DLD1 (cell line): ENCODE measurements around the gene CTNND1.

Experiments used
- in situ Hi-C: cut with HindIII; loops from 2 replicates; pipeline ENCODE4 v1.10.0; 2017; ENCODE audit warnings: low sequenced_read_pairs

The CTNND1 gene

DNA sequence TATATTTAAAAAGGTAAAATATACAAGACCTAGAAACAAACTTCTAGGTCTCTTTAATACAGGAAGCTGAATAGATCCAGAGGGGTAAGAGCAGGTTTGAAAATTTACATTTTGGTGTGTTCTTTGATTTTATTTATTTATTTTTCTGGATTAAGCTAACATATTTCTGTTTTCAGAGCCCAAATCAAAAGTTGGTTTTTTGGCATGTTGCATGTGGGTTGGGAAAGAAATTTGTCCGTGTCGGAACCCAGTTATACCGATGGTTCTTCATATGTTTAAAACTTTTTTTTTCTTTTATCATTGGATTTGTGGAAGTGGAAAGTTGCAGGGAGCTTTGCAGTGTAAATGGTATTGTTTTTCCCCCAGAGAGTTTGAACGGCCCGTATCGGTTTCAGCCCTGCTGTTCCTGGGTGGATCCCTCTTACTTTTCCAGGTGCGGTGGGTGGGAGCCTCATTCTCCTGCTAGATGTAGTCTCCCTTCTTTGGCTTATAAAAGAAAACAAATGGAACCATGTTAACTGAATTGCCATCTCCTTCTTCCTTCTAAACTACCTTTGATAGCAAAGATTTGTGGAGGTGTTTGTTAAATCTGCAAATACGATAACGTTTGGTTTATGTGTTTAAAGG is 746 bp downstream of the CTNND1 start:
- in situ Hi-C loops: no loop called here

DNA sequence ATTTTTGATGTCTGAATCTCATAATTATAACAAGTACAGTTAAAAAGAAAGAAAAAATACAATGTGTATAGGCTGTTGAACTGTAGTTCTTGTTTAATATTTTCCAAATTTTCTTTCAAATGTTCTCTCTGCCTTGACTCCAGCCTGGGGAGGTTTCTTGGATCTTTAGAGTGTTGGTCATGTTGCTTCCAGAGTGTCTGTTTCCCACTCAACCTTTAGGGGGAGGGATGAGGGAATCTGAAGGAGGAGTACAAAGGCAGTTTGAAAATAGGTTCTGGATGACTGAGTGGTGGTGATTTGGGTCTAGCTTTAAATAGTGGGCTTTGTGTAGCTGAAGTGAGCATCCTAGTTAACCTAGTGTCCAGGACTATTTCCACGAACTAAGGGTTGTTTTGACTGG is 2.0 kb downstream of the CTNND1 start:
- in situ Hi-C loops: no loop called here

DNA sequence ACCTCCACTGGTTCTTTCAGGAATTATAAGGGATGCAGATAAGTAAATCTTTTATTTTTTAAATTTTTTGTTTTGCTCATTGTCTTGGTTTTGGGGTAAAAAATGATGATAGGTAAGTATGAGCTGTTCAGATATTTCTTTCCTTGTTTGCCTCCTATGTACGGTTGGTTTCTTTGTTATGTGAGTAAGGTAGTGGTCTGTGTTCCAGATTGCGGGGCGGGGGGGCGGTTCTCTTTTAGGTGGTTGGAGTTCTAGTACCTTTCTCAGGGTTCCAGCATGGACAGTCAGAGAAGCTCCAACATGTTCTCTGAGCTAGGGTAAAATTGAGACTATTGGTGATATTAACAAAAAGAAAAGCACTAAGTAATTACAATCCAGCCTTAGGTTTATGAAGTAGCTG is 2.4 kb downstream of the CTNND1 start:
- in situ Hi-C loops: no loop called here

DNA sequence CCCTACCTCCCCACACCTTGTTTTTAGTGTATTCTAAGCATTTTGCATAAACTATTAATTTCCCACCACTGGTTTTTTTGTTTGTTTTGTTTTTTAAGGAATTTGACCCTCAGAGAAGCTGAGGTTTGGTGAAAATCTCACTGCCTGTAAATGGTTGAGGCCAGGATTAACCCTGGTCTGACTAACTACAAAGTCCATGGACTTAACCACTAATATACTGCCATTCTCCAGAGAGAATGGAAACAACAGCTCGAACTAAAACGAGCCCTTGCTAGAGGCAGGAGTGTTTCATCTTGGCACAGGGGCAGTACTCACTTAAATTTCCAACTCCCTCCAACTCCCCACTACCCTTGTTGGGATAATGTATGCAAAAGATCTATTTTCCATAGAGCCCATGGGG is 3.0 kb downstream of the CTNND1 start:
- in situ Hi-C loops: no loop called here

DNA sequence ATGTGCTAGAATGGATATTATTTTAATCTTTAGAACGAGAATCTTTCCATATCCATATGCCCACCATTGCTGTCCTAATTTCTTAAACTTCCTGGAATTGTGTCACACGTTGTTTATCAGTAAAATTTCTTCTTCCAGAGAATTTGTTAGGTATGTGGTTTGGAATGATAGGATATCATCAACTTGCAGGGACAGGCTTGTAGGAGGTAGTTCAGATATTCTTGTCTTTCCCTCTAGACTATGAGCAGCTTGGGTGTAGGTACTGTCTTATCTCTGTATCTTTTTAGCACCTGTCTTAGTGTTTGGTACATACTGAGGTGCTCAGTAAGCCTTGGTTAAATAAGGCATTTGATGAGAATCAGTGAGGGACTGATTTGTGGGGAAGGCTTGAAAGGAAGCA is 3.4 kb downstream of the CTNND1 start:
- in situ Hi-C loops: no loop called here

DNA sequence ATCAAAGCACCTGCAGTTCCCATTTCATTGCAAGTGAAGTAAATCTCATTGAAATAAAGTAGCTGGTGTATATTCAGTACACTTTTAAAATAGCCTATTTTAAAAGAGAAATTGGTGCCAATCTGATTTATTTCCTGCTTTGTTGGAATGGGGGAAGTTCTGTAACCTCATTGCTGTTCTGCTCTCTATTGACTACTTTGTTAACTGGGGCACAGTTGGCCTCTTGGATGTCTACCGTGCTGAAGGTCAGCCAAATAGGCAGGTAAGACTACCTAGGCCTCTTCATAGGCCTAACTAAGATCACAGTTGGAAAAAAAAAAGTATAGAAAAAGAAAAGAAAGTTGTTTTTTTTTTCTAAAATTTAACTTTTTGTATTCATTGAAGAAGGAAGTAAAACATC is 9.2 kb downstream of the CTNND1 start:
- in situ Hi-C loops: no loop called here

DNA sequence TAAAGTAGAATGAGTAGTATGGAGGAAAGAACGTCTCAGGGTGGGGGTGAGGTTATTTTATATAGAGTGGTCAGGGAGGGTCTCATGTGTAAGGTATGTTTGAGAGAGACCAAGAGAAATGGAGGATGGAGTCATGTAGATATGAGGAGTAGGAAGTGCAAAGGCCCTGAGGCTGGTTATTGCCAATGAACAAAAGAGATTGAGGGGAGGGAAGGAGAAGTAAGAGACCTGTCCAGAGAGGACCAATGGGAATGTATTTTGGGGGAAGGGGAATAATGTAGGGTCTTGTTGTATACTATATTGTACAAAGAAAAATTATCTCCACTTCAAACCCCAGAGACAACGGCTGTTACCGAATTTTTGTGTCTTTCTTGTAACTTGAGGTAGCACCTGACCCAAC is 9.8 kb downstream of the CTNND1 start:
- in situ Hi-C loops: no loop called here

DNA sequence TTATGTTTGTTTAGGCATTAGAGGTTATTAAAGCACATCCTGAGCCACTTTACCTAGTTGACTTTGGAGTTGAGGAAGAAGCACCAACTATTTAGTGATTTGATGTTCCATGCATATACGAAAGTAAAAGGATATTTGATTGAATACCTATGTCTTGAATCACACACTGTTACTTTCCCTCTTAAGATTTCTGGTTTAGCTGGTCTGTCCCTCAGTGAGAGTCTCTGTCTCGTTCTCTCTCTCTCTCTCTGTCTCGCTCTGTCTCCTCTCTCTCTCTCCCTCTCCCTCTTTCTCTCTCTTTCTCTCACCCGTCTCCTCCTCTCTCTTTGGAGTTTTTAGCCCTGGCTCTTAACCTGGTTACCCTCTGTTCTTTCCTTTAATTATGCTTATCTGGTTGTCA is 11.0 kb downstream of the CTNND1 start:
- in situ Hi-C loops: no loop called here

DNA sequence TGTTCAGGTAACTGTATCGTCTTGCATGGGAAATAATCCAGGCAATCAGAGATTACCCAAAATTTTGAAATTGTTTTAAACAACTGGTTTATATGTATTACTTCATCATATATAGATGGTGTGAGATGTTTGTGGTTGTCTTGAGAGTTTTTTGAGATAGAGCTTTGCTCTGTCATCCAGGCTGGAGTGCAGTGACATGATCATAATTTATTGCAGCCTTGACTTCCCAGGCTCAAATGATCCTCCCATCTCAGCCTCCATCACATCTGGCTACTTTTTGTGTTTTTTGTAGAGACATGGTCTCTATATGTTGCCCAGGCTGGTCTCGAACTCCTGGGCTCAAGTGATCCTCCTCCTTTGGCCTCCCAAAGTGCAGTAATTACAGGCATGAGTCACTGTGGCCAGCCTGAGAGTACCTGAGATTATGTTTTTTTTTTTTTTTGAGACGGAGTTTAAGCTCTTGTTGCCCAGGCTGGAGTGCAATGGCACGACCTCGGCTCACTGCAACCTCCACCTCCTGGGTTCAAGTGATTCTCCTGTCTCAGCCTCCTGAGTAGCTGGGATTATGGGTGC is 11.5 kb downstream of the CTNND1 start:
- in situ Hi-C loops: no loop called here

DNA sequence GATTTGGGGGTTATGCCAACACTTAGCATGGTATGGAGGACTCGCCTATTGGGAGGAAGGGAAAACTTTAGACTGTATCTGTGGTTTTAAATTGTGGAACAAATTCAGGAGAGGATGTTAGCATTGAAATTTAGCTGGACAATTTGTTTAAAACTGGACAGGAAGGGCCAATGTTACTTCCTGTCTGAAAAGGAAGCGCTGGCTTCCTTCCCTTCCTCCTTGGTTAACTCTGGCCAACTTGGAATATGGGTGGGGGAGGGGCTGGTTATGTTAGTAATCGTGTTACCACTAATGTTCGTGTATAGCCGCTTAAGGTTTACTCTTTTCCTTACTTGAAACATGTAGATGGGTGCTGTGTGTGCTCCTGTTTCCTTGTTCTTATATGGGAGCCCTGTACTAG is 13.9 kb downstream of the CTNND1 start:
- in situ Hi-C loops: no loop called here

DNA sequence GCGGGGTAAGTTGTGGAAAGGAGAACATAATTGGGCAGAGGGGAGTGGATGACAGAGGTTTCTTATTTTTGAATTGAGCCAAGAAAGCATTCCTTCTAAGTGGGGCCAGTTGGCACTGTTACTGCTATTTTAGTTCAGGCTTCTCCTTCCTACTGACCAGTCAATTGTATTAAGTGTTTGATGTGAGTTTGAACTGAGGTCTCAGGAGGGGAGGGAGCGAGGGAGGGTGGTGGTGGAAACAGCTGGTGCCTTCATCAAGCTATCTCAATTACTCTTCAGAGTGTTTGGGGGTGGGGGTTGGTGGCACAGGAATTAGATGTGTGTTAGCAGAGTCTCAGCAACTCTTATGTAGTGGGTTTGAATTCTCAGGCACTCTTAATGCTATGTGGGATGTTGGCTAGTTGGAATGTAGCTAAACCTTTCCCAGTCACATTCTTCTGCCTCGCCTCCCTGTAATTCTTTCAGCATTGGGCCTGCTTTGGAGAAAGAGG is 14.5 kb downstream of the CTNND1 start:
- in situ Hi-C loops: no loop called here

DNA sequence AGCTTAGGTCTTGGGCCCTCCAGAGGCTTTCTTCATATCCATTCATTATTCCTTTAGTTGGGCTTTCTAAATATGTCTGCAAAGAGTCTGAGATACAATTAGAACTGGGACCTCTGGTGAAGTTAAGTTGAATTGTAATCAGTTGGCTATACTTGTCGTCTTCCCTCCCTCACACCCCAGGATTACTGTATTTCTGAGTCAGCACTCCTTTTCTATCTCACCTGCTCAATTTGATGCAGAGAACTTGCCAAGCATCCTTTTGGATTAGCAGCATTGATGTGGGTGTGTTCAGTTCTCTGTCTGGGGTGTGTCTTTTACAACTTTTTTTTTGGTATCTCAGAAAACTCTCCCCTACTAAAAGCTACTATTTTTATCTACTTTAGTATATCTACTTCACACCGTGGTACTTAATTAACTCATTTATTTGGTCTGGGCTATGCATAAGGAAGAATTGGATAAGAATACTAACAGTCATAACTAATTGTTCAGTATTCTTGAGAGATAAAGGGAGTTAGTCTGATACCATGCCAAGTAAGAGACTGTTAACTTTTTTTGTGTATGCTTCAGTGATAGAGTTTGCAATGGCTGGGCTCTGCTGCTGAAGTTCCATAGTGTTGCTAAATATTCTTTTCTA is 15.1 kb downstream of the CTNND1 start:
- in situ Hi-C loops: no loop called here

DNA sequence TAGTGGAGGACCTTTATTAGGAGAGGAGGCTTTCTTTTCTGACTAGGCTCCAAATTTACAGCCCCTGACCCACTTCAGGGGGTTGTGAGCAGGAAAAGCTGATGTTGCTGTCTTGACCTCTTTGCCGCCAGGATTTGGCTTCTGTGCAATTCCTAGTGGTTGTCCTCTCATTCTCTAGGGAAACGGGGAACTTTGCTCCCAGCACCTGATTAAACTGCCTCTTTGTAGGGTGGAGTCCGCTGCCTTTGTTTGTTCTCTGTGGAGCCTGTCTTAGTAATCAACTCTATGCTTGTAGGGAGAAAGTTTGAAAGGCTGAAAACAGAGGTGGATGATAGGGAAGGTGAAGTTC is 16.3 kb downstream of the CTNND1 start:
- in situ Hi-C loops: no loop called here

DNA sequence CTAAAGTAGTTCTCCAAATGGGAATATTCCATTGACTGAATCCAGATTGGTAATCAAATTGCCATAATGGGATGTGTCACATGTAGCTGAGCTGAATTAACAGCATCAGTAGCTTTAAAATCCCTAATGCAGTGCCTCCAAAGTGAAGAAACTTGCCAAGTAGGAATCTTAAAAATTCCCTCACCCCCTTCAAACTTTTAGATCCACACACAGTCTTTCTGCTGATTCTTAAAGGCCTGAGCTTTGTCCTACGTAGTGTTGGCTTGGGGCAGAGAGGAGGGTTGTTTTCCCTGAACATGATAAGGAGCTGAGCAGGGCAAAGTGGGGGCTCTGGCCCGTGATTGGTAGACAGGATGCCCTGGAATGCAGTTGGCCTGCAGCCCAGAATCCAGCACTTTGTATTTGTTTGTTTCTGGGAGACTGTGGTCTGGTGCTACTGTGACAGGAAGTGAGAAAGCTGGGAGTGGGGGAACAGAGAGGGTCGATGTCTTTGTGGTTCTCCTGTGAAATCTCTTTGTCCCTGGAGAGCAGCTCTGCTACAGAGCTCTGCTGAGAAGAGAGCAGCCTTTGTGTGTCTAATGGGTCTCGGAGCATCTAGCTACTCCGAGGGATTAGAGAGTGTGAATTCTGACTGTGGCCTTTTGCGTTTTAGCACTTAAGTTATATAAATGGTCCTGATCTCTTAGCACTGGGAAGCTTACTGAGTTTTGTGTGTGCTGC is 16.9 kb downstream of the CTNND1 start:
- in situ Hi-C loops: no loop called here

DNA sequence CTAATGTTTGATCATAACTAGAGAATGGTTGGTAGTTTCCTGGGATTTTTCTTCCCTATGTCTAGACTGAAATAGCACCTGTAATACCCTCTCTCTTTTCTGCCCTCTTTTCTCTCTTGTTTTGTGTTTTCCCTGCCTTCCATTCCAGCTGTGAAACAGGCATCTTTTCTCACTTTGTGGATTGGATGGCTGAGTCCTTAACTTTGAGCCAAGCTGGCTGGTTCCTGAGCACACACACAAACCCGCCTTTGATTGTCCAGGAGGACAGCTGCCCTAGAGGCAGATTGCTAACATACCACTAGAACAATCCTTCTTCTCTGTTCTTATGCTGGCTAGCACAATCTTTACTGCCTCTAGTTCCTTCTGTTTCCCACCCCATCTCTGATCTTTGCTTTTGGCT is 17.7 kb downstream of the CTNND1 start:
- in situ Hi-C loops: no loop called here

DNA sequence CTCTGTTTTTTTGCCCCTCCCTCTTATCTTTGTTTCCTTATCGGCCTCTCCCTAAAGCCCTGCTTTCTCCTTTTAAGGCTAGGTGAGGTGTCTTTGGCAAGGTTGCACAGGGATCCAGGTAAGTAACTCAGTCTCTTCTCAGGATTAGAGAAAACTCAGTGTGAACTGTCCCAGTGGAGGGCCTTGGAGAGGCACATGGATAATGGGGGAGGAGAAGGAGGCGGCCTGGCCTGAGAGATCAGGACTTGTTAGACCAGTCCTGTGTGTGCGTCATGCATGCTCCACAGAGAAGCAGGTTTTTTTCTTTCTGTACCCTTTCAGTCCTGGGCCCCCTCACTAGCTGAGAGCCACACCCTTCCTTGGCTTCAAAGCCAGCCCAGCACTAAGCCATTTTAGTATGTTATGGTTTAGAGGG is 19.9 kb downstream of the CTNND1 start:
- in situ Hi-C loops: no loop called here

DNA sequence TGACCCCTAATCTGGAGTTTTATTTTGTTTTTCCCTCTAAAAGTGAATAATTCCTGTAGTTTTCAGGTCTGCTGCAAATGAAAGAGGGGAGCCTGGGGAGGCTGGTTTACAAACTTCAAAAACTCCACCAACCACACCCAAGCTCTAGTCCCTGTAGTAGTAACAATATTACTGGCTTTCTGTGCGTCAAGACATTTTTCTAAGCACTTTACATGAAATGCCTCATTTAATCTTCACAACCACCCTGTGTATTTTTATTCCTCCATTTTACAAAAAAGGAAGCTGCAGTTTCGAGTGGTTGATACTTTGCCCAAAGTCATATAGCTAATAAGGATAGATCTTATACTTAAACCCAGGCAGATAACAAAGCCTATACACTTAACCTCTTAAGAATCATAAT is 23.5 kb downstream of the CTNND1 start:
- in situ Hi-C loops: no loop called here

DNA sequence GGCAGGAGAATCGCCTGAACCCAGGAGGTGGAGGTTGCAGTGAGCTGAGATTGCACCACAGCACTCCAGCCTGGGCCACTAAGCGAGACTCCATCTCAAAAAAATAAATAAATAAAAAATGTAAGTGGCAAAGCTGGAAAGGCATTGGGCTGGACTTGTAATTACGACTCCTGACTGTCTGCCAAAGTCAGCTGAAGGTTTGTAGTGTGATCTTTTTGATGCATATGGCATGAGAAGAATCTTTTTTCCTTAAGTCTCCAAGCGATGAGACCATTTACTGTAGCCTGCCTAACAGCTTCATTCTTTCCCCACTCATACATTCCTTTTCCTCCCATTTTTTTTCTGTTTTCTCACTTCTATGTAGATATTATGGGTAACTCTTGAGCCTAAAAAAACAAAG is 24.8 kb downstream of the CTNND1 start:
- in situ Hi-C loops: no loop called here

DNA sequence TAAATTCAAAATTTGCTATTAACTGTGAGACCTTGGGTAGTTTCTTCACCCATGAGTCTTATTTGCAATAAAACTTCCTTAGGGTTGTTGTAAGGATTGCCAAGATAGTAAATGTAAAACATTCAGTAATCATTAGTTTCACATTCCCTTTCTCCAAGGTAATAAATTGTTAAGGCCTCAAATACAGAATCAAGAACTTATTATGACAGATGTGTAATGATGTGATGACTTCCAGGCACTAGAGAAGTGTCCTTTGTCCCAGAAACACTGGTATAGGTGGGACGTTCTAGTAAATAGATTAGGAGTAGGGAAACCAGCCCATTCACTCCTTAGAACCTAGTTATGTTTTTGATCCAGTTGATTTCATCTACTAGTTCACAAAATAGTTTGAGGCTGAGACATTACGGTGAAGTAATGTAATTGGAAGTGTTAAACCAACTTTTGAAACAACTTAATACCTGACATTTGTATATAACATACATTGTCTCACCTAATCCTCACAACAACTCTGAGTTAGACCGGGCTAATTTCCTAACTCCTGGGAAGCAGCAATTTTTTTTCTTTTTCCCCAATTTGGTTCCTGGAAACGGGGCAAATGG is 25.5 kb downstream of the CTNND1 start:
- in situ Hi-C loops: no loop called here

DNA sequence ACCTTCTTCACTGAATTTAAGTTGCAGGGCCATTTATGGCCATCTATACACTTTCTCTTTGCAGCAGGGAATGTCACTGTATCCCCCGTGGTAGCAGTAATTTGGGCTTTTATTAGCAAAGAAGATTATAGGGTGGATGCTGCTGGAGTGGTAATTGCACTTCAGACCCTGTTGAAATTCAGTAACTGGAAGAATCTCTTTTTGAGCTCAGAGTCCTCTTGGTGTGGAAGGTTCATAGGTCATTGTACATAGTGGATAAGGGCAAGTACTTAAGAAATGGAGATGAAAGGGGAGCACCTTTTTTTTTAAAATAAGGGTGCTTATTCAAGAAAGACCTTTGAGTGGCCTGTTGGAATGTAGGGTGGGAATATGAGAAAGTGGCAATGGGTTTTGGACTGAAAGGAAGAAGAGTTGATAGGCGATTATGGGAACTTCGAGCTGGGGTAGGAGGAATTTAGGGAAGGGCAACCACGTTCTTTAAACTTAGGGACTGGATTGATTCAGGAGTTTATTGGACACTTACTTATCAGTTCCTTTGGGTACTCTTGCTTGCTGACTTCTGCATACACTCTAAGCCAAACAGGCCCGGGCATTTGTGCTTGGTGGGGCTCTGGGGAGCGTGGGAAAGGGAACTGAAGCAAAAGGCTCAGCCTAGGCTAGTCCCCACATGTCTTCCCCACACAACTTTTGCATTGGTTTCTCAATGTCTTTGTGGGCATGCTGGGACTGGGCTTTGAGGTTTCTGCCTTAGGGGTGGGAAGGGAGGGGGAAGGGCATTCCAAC is 26.5 kb downstream of the CTNND1 start:
- in situ Hi-C loops: no loop called here

DNA sequence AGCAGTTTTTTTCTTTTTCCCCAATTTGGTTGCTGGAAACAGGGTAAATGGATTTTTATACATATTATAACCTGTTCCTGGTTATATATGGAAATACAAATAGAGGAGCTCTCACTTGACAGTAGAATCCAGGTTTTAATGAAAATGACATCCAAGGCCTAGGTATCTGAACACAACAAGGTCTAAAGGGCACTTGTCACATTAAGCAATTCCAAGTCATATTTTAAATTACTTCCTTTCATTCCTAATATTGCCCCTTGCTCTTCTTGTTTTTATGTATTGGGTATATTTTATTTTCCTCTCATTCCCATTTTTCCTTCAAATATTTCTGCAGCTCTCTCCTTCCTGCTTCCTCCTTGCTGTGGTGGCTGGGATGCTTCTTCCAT is 27.1 kb downstream of the CTNND1 start:
- in situ Hi-C loops: no loop called here
